Stimulated activated CD8-positive, alpha-beta memory T cell treated with anti-CD3 and anti-CD28 coated beads, Interleukin-2, amount 100 ng/mL, for 48 hours (primary cell): ENCODE measurements around the gene FBXO44.

Experiments used
- DNase-seq, 2 donors: peaks; one replicate each; pipeline ENCODE4 v3.0.0-alpha.2; 2020; ENCODE audit warnings: low read depth in 2 of 2

FBXO44 gene

DNA sequence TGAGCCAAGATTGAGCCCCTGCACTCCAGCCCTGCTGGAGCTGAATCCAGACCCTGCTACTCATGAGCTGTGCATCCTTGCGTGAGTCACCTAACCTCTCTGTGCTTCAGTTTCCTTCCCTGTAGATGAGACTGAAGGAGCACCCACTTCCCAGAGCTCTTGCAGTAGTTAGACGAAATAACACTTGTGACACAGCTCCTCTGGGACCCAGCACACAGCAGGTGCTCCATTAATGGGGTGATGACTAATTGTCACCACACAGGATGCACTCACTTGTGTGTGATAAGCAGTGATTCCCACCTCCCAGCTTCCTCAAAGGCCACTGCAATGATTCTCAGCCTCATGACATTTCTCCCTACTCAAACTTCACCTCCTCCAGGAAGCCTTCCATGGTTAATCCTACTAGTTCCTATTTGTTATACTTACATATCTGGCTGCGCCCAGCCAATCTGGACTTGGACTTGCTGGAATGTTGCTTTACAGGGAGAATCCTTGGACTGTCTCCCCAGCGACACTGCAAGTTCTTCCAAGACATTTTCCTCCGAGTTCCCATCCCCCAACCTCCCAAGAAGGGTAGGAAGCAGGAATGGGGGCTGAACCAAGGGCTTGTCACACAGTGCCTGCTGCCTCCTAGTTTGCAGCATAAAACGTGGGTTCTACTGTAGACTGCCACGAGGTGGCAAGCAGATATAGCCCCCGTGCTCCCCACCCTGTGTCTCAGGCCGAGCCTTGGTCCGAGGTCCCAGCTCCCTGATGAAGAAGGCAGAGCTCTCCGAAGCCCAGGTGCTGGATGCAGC is 54.1 kb downstream of the FBXO44 start:
- no peak for DNase-seq

DNA sequence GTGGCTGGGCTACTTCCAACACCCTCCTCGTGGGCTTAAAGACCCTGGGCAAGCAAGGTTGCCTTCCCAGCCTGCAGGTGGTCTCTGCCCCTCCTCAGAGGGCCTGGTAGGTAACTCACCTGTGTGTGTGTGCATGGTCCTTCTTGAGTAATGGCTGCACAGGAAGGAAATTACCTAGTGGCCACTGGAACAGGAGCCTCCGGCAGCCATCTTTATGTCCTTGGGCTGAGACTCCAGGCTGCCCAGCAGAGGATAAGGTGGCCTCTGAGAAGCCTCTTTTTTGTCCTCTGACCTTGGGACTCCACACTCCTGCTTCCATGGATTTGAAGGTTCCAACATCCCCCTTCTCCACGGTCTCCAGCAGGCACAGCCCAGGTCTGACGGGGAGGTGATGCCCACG is 56.8 kb downstream of the FBXO44 start:
- no peak for DNase-seq

DNA sequence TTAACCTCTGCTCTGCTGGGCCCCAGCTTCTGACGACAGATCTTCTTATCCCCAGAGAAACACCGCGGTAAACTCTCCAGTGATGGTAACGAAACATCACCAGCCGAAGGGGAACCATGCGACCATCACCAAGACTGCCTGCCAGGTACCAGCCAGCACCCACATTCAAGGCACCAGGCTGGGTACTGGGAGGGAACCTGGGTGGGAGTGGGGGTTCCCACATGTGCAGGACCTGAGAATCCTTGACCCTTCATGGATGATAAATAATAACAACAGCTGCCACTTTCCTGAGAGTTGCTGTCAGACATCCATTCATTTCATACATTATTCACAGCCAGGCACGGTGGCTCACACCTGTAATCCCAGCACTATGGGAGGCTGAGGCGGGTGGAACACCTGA is 57.6 kb downstream of the FBXO44 start:
- DNase-seq: no peak
